ENCODE results near the gene PEDS1. TPM values are rescaled to one million over a fixed set of nuclear protein-coding genes. Genes with fewer than 3 reads are reported as not detected.
A peak's percentile ranks its signal among the peaks of the same experiment; 100 is the strongest.
"Not testable (repeated sequence)": the region's sequence is repeated elsewhere in the genome, so short reads cannot be mapped to it uniquely, and the experiment has no call there.

The PEDS1 gene
- total and polyA plus RNA-seq, 3 experiments from 2014 or later, result 20.2 to 26.9 (median 23.6) TPM

DNA sequence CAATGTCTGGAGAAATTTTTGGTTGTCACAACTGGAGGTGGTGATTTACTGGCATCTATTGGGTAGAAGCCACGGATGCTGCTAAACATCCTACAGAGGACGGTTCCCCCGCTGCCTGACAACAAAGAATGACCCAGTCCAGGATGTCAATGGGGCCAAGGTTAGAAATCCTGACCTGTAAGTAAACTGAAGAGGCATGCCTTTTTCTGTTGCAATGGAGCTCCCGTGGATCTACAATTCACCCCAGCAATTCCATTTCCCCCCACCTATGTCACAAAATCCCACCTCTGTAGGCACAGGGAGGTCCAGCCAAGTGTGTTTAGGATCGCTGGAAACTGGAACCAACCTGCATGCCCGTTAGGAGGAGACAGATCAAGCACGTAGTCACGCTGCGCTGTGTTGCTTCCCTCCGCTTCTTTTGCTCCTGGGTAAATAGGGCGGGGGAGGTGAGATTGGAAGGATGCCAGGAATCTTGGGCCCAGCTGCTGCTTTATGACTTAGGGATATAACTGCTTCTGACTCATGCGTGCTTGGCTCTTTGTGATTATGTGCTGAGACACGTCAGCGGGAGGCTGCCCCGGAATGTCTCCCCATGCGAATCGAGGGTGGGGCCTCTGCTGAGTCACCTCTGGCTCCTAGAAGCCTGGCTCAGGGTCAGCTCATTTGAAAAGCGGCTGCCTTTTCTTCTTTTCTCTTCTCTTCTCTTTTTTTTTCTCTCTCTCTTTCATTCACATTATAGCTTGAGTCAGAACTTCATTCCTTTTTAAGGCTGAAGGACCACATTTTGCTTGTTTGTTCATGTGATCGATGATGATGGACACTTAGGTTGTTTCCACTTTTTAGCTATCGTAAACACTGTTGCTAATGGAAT is 12.4 kb upstream of the PEDS1 start:
- Mint-ChIP-seq H3K27ac (peak overlapping the region in 2 of 8 donors; percentile 34 to 84), H3K27me3 (peaks cover 2 to 8% of the 10 kb centered on the region in 2 donors), H3K9me3 (peaks cover 0 to 2% (median 0%) of the 10 kb centered on the region in 5 donors), H3K4me1 (peaks cover 6 to 13% (median 8%) of the 10 kb centered on the region in 3 donors), H3K4me3 (peak overlapping the region in 6 of 7 donors; percentile 29 to 53 (median 48)), H3K36me3 (peaks cover 0 to 4% (median 0%) of the 10 kb centered on the region in 3 donors)
- Histone ChIP-seq H3K27ac (ENCODE audit: low read depth, low read length) (peak overlapping the region; percentile 70), H3K4me1 (ENCODE audit: insufficient read depth, low read length) (peaks cover 4% of the 10 kb centered on the region), H3K9me3 (ENCODE audit: low read length) (no peaks in the 10 kb centered on the region), H3K27me3 (ENCODE audit: insufficient read depth, low read length, poor library complexity, severe bottlenecking) (no peaks in the 10 kb centered on the region), H3K4me3 (ENCODE audit: low read length) (peak overlapping the region; percentile 20), H3K36me3 (ENCODE audit: insufficient read depth, low read length) (no peaks in the 10 kb centered on the region)
- ChIA-PET POLR2A (interaction anchor here (1.2 to 1.4 kb wide), 4 partner anchors 13 to 50 kb away, joined by 3 to 4 read pairs (median 4); partner anchors contain the start of genes CEBPB and PEDS1), CTCF (interaction anchor here (0.8 to 8.6 kb wide), 6 partner anchors 13 to 187 kb away, joined by 3 to 203 read pairs (median 5); partner anchors contain the start of genes PEDS1 and UBE2V1)
- DNase-seq, result peak; percentile 22 to 82 (median 32)

DNA sequence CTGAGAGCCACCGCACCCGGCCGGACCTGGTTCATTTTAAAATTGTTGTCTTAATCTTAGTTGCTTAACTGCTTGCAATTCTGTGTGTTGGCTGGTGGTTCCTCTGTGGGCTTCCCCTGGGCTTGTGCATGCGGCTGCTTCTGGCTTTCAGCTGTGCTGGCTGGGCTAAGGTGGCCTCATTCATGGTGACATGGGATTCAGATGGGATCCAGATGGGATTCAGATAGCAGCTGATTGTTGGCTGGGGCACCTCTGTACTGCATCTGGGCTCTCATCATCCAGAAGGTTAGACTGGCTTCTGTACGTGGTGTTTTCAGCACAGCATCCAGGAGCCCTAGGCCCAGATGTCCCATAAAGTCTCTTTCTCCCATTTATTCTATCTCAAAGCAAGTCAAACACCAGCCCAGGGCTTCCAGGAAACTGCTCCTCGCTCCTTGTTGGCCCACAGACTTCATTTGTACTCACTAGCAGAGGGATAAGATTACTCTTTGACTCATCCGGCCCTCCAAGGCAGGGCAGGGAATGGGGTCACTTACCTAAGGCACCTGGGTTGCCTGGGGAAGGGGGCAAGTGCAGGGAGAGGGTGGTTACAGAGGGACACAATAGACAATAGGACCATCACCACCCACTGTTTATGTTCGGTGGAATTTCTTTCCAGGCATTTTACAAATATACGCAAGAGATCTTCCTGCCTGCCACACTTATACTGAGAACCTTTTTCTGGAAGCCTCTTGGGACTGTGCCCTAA is 10.2 kb upstream of the PEDS1 start:
- peaks cover 6 to 9% (median 8%) of the 10 kb centered on the region in 3 donors for H3K4me1 Mint-ChIP-seq
- peaks cover 0 to 2% of the 10 kb centered on the region in 2 donors for H3K27me3 Mint-ChIP-seq
- POLR2A ChIA-PET, result no interaction called here
- Histone ChIP-seq H3K36me3 (ENCODE audit: insufficient read depth, low read length) (no peaks in the 10 kb centered on the region), H3K4me3 (ENCODE audit: low read length) (no peak overlapping the region), H3K27me3 (ENCODE audit: insufficient read depth, low read length, poor library complexity, severe bottlenecking) (no peaks in the 10 kb centered on the region), H3K27ac (ENCODE audit: low read depth, low read length) (no peak overlapping the region), H3K9me3 (ENCODE audit: low read length) (no peaks in the 10 kb centered on the region), H3K4me1 (ENCODE audit: insufficient read depth, low read length) (peaks cover 4% of the 10 kb centered on the region)
- H3K36me3 Mint-ChIP-seq, result no peaks in the 10 kb centered on the region
- H3K9me3 Mint-ChIP-seq, result no peaks in the 10 kb centered on the region
- H3K27ac Mint-ChIP-seq, result no peak overlapping the region
- CTCF ChIA-PET, result interaction anchor here (0.9 to 1.9 kb wide), 3 partner anchors 10 to 16 kb away, joined by 3 to 7 read pairs (median 3); partner anchors contain the start of gene PEDS1
- no peak overlapping the region for H3K4me3 Mint-ChIP-seq
- no peak for DNase-seq

DNA sequence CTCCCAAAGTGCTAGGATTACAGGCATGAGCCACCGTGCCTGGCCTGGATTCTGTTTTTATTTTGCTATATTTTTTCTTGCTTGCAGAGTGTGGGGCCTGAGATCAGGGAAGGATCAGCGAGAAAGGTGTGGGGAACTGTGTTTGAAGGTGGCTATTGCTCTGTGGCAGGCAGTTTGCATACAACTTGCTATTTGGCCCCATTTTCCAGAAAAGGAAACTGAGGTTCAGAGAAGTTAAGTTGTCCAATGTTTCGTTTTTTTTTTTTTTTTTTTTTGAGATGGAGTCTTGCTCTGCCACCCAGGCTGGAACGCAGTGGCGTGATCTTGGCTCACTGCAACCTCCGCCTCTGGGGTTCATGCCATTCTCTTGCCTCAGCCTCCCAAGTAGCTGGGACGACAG is 8.0 kb upstream of the PEDS1 start:
- not testable (repeated sequence) for H3K9me3 ChIP-seq (ENCODE audit: low read length); H3K27ac ChIP-seq (ENCODE audit: low read depth, low read length); H3K9me3 Mint-ChIP-seq; H3K4me3 ChIP-seq (ENCODE audit: low read length); H3K27me3 Mint-ChIP-seq; H3K36me3 ChIP-seq (ENCODE audit: insufficient read depth, low read length); H3K36me3 Mint-ChIP-seq; H3K4me1 ChIP-seq (ENCODE audit: insufficient read depth, low read length); H3K27me3 ChIP-seq (ENCODE audit: insufficient read depth, low read length, poor library complexity, severe bottlenecking); H3K27ac Mint-ChIP-seq; DNase-seq; H3K4me3 Mint-ChIP-seq; H3K4me1 Mint-ChIP-seq
- ChIA-PET CTCF (interaction anchor here (1.0 to 1.4 kb wide), 3 partner anchors 14 to 183 kb away, joined by 3 to 4 read pairs (median 3); no protein-coding TSS in a partner anchor), POLR2A (interaction anchor here (0.7 to 1.0 kb wide), 2 partner anchors 41 to 62 kb away, joined by 3 to 8 read pairs; no protein-coding TSS in a partner anchor)

DNA sequence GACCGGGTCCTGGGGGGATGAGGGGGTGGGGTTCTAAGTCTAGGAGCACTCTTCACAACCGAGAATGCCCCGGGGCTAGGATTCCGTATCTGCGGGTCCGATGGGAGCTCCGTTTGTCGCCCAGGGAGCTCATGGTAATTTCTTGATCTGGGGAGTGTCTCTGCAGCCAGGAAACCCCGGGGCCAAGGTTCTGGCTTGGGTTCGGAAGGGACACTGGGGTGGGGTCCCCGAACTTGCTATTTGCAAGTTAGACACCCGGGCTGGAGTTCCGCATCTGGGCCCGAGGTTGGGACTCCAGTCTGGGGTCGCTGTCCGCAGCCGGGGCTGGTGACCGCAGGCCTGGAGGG is 397 bp downstream of the PEDS1 start:
- peaks cover 47 to 58% (median 56%) of the 10 kb centered on the region in 3 donors for H3K4me1 Mint-ChIP-seq
- Histone ChIP-seq H3K27ac (ENCODE audit: low read depth, low read length) (peak overlapping the region; percentile 89), H3K4me1 (ENCODE audit: insufficient read depth, low read length) (peaks cover 29% of the 10 kb centered on the region), H3K9me3 (ENCODE audit: low read length) (no peaks in the 10 kb centered on the region), H3K27me3 (ENCODE audit: insufficient read depth, low read length, poor library complexity, severe bottlenecking) (no peaks in the 10 kb centered on the region), H3K36me3 (ENCODE audit: insufficient read depth, low read length) (no peaks in the 10 kb centered on the region), H3K4me3 (ENCODE audit: low read length) (peak overlapping the region; percentile 91)
- POLR2A ChIA-PET, result interaction anchor here (0.5 to 2.0 kb wide), 14 partner anchors 13 to 568 kb away, joined by 3 to 11 read pairs (median 4); partner anchors contain the start of genes CEBPB, PTPN1, RNF114 and UBE2V1
- H3K4me3 Mint-ChIP-seq, result peak overlapping the region; percentile 83 to 94 (median 86)
- no peak for DNase-seq
- H3K27me3 Mint-ChIP-seq, result peaks cover 0 to 1% of the 10 kb centered on the region in 2 donors
- H3K27ac Mint-ChIP-seq, result peak overlapping the region; percentile 70 to 95 (median 89)
- no peaks in the 10 kb centered on the region for H3K9me3 Mint-ChIP-seq
- CTCF ChIA-PET, result interaction anchor here (1.0 to 8.4 kb wide), 14 partner anchors 10 to 174 kb away, joined by 3 to 70 read pairs (median 5); no protein-coding TSS in a partner anchor
- H3K36me3 Mint-ChIP-seq, result peaks cover 0 to 22% (median 0%) of the 10 kb centered on the region in 3 donors

DNA sequence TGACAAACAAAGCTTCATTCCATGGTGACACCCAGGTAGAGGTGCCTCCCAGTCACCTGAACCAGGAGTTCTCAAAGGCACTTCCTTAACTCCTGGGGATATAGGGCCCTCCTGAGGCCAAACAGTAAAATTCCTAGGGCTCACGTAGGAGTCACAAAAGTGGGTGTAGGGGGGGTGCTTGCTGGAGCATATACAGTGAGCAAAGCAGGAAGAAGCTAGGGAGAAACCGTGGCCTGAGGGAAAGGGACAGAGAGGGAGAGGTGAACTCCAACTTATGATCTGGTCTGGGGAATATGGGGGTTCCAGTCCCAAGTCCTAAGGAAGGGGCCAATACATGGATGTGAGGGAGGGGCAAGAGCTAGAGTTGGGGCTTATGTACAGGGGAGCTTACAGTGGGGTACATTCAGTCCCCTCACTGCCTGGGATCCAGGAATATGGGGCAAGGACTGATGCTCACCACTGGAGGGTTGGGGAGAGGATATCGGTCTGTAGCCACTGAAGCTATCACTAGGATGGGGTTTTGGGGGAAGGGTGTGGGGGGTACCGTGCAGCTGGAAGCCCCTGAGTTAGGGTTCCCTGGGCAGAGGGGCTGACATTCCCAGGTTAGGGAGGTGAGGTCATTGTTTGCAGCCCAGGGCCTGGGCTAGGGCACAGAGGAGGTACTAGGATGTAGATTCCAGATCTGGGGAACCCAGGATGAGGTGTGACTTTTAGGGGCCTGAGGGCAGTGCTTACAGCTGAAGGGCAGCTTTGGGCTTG is 950 bp downstream of the PEDS1 start:
- CTCF ChIA-PET, result interaction anchor here (1.0 to 8.4 kb wide), 11 partner anchors 11 to 312 kb away, joined by 3 to 70 read pairs (median 6); no protein-coding TSS in a partner anchor
- POLR2A ChIA-PET, result interaction anchor here (0.6 to 2.0 kb wide), 12 partner anchors 13 to 568 kb away, joined by 3 to 8 read pairs (median 4); partner anchors contain the start of genes CEBPB, PTPN1, RNF114 and UBE2V1

DNA sequence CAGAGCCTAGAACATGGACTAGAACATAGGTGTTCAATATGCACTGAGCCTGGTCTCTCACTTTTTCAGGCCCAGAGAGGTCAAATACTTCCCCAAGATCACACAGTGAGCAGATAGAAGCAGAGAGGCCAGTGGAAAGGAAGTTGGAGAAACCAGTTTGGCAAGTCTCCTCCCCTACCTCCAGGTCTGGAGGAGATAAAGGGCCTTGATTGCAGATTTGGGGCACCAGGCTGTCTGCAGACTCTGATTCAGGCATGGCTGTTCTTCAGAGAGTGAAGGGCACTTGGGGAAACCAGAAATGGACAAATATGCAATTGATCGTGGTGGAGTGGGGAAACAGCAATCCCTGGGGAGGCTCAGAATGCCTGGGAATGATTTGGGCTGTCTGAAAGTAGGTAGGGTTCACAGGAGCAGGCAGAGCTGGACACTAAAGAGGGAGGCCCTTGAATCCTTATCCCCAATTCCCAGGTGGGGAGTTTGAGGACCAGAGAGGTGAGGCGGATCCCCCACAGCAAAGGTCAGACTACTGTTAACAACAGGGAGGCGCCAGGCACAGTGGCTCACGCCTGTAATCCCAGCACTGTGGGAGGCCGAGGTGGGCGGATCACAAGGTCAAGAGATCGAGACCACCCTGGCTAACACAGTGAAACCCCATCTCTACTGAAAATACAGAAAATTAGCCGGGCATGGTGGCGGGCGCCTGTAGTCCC is 2.3 kb downstream of the PEDS1 start:
- no peak overlapping the region for H3K4me3 ChIP-seq (ENCODE audit: low read length)
- H3K27me3 ChIP-seq (ENCODE audit: insufficient read depth, low read length, poor library complexity, severe bottlenecking), result no peaks in the 10 kb centered on the region
- H3K36me3 Mint-ChIP-seq, result peaks cover 0 to 33% (median 0%) of the 10 kb centered on the region in 3 donors
- H3K9me3 Mint-ChIP-seq, result no peaks in the 10 kb centered on the region
- H3K27me3 Mint-ChIP-seq, result peaks cover 0 to 1% of the 10 kb centered on the region in 2 donors
- CTCF ChIA-PET, result interaction anchor here (1.8 to 8.4 kb wide), 3 partner anchors 15 to 30 kb away, joined by 7 to 70 read pairs (median 8); no protein-coding TSS in a partner anchor
- POLR2A ChIA-PET, result interaction anchor here (0.5 to 1.9 kb wide), 3 partner anchors 35 to 546 kb away, joined by 6 to 7 read pairs (median 6); no protein-coding TSS in a partner anchor
- peak overlapping the region in 7 of 8 donors; percentile 30 to 94 (median 76) for H3K27ac Mint-ChIP-seq
- peaks cover 66 to 77% (median 75%) of the 10 kb centered on the region in 3 donors for H3K4me1 Mint-ChIP-seq
- H3K36me3 ChIP-seq (ENCODE audit: insufficient read depth, low read length), result no peaks in the 10 kb centered on the region
- DNase-seq, result no peak
- H3K9me3 ChIP-seq (ENCODE audit: low read length), result no peaks in the 10 kb centered on the region
- H3K27ac ChIP-seq (ENCODE audit: low read depth, low read length), result peak overlapping the region; percentile 24
- peaks cover 47% of the 10 kb centered on the region for H3K4me1 ChIP-seq (ENCODE audit: insufficient read depth, low read length)
- peak overlapping the region in 6 of 7 donors; percentile 5 to 94 (median 84) for H3K4me3 Mint-ChIP-seq

More for the DNA sequence above, 950 bp downstream of the PEDS1 start:
- peaks cover 35% of the 10 kb centered on the region for H3K4me1 ChIP-seq (ENCODE audit: insufficient read depth, low read length)
- Mint-ChIP-seq H3K4me3 (peak overlapping the region; percentile 83 to 94 (median 86)), H3K27ac (peak overlapping the region; percentile 70 to 95 (median 89)), H3K4me1 (peaks cover 52 to 63% (median 61%) of the 10 kb centered on the region in 3 donors), H3K36me3 (peaks cover 0 to 23% (median 0%) of the 10 kb centered on the region in 3 donors), H3K27me3 (peaks cover 0 to 1% of the 10 kb centered on the region in 2 donors), H3K9me3 (no peaks in the 10 kb centered on the region)
- DNase-seq, result no peak
- no peaks in the 10 kb centered on the region for H3K36me3 ChIP-seq (ENCODE audit: insufficient read depth, low read length)
- H3K27ac ChIP-seq (ENCODE audit: low read depth, low read length), result peak overlapping the region; percentile 89
- peak overlapping the region; percentile 91 for H3K4me3 ChIP-seq (ENCODE audit: low read length)
- H3K27me3 ChIP-seq (ENCODE audit: insufficient read depth, low read length, poor library complexity, severe bottlenecking), result no peaks in the 10 kb centered on the region
- H3K9me3 ChIP-seq (ENCODE audit: low read length), result no peaks in the 10 kb centered on the region

Data from CD8-positive, alpha-beta memory T cell (primary cell).